WI38 (cell line): ENCODE data around the gene VIPR2.

Experiments used
- H3K4me3 ChIP-seq: 2 replicates; pipeline ENCODE4 v1.5.1; 2011; ENCODE audit warnings: low read depth, mild to moderate bottlenecking, control low read depth, low read length
- CTCF ChIP-seq: IDR thresholded peaks from 2 replicates; pipeline ENCODE4 v1.5.1; 2012; ENCODE audit warnings: low read depth, mild to moderate bottlenecking, control low read depth, low read length

Gene VIPR2

GRCh38 chr7:159025161-159025779, 119.4 kb downstream of the VIPR2 start:
- no peak overlapping the region for H3K4me3 ChIP-seq
- TF ChIP-seq CTCF, result no peak

GRCh38 chr7:159024280-159024951, 120.3 kb downstream of the VIPR2 start:
- H3K4me3 ChIP-seq, result no peak overlapping the region
- no peak for TF ChIP-seq CTCF

GRCh38 chr7:159023746-159024145, 120.9 kb downstream of the VIPR2 start:
- TF ChIP-seq CTCF, result no peak
- no peak overlapping the region for H3K4me3 ChIP-seq

- no peak for TF ChIP-seq CTCF
Measured at GRCh38 chr7:159023206-159023605, 121.5 kb downstream of the VIPR2 start.

GRCh38 chr7:159022238-159022993, 122.3 kb downstream of the VIPR2 start:
- TF ChIP-seq CTCF, result no peak
- H3K4me3 ChIP-seq, result no peak overlapping the region

More at GRCh38 chr7:159023206-159023605, 121.5 kb downstream of the VIPR2 start:
- no peak overlapping the region for H3K4me3 ChIP-seq

GRCh38 chr7:159020987-159021386, 123.7 kb downstream of the VIPR2 start:
- H3K4me3 ChIP-seq, result no peak overlapping the region
- no peak for TF ChIP-seq CTCF

- H3K4me3 ChIP-seq, result no peak overlapping the region
Measured at GRCh38 chr7:159019111-159019510, 125.6 kb downstream of the VIPR2 start.

More at GRCh38 chr7:159019111-159019510, 125.6 kb downstream of the VIPR2 start:
- no peak for TF ChIP-seq CTCF
